Fibroblast of the conjunctiva (primary cell): ENCODE measurements around the gene FAM83G.
"Not testable (repeated sequence)": the region's sequence is repeated elsewhere in the genome, so short reads cannot be mapped to it uniquely, and the experiment has no call there.

Source experiments
- DNase-seq: peaks from one replicate; pipeline ENCODE4 v3.0.0-alpha.2; 2010; ENCODE audit warnings: low read depth

Gene FAM83G

DNA sequence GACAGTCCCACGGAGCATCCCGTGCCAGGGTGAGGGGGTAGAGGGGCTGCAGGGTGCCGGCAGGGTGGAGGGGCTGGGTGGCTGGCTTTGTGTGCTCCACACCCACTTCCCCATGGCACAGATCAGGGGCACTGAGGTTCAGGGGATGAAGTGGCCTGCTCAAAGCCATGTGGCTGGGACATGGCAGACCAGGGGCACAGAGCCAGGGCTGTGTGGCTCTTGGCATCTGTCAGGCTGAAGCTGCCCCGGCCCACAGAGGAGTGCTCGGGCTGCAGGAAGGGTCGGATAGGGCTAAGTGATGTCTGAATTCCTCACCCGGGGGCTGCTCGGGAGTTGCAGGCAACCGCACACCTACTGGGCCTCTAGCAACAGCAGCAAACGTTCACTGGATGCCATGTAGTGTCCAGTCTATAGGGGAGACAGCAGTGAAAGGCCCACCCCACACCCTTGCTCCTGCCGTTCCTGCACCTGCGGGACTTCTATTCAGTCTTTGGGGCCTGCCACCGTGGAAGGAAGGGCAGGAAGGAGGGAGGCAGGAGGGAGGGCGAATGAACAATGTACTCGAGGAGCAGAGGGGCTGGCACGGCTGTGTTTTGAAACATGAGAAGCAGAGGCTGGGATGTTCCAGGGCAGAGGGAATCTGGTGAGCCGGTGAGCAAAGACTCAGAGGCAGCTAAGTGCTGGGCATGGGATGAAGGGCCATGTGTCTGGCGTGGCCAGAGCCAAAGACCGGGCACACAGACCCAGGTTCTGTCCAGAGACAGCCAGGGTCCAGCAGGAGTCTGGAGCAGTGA, 37.5 kb downstream of the FAM83G start:
- peak; percentile 14 for DNase-seq

DNA sequence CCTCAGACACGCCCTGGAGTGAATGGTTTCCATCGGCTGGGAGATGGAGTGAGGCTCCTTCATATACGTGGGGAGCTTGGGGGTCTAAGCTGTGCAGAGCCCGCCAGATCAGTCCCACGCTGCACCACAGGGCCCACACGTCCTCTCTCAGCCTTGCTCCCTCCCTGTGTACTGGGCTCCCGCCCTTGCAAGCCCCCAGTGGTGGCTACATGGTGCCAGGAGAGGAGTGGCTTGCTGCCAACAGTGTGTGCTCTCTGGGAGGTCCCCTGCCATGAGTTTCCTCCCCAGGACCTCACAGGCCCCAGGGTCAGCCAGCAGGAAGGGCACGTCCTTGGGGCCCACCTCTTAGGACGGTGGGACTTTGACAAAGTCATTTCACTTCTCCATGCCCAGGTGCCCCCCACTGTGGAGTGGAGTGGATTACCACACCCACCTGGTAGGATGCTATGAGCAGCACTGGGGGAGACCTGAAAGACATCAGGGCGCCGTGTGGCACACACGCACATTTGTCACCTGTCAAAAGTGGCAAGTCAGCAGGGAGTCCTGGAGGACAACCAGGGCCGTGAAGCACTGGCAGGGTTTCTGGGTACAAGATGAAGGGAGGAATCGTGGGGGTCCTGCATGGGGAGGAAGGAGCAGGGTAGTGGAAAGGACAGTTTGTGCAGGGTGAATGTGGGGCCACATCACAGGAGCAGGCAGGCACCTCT, 38.9 kb downstream of the FAM83G start:
- DNase-seq: no peak

DNA sequence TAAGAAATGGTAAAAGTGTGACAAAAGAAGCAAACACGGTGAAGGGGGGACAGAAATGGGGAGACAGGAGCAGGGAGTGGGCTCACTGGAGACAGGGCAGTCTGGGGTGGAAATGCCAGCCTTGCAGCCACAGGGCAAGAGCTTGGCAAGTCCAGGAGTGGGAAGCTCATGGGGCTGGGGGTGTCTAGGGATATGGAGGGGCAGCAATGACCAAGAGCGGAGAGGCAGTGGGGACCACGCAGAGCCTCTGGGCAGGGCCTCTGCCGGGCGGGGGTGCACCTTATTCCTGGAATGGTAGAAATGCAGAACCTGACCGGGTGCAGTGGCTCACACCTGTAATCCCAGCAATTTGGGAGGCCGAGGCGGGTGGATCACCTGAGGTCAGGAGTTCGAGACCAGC, 40.0 kb downstream of the FAM83G start:
- DNase-seq: no peak

DNA sequence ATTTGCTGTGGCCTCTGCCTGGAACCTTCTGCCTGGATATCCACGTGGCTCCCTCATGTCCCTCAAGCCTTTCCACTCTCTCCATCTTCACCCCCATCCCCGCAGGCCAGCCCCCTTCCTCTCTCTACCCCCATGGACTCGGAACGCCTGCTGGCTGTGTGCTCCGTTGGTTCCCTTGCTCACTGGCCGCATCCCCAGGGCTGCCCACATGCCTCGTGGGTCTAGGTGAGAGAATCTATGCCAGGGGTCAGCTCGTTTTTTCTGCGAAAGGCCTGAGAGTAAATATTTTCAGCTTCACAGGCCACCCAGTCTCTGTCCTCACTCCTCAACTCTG, 40.6 kb downstream of the FAM83G start:
- DNase-seq: no peak

DNA sequence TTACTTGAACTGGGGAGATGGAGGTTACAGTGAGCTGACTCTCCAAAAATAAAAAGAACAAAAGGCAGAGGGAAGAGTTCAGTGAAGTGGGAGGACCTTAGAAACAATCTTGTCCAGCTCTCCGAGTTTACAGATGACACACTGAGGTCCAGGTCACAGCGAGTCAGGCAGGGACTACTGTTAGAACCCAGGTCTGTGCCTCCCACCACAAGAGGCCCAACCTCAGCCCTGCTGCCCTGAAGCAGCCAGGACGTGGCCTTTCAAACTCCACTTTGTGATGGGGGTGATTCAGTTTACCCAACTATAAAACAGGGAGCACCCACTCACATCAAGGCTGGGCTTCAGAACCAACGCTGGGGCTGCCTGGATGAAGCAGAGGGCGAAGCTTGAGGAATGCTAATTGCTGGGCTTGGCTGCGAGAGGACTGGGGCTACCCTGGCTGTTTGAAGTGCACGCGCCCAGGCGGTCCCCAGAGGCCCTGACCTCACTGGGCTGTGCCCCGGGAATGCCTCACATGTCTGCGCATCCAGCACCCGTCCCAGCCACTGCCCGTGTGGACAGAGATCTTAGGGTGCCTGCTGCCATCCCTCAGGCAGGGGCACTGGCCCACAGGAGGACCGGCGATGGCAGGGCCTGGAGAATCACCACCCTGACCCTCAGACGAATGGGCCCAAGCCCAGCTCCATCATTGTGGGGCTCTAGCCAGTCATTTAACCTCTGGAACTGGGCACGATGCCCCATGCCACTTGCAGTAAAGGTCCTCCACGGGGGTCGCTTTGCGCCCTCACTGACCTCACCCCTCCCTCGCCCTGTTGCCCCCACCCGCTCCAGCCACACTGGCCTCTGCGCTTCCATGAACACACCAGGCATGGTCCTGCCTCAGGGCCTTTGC, 41.2 kb downstream of the FAM83G start:
- no peak for DNase-seq

DNA sequence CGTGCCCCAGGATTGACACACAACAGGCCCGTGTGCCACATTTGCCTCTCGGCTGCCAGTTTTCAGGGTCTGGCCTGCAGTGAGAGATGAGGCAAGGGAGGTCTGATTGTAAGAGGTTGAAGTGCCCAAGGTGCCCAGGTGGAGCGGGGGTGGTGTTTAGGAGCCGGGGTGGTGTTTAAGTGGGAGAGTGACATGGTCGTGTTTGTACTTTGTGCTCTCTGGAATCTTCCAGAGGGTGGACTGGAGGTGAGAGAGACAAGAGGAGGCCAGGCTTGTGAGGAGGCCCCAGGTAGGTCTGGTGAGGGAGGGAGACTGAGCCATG, 42.1 kb downstream of the FAM83G start:
- no peak for DNase-seq

DNA sequence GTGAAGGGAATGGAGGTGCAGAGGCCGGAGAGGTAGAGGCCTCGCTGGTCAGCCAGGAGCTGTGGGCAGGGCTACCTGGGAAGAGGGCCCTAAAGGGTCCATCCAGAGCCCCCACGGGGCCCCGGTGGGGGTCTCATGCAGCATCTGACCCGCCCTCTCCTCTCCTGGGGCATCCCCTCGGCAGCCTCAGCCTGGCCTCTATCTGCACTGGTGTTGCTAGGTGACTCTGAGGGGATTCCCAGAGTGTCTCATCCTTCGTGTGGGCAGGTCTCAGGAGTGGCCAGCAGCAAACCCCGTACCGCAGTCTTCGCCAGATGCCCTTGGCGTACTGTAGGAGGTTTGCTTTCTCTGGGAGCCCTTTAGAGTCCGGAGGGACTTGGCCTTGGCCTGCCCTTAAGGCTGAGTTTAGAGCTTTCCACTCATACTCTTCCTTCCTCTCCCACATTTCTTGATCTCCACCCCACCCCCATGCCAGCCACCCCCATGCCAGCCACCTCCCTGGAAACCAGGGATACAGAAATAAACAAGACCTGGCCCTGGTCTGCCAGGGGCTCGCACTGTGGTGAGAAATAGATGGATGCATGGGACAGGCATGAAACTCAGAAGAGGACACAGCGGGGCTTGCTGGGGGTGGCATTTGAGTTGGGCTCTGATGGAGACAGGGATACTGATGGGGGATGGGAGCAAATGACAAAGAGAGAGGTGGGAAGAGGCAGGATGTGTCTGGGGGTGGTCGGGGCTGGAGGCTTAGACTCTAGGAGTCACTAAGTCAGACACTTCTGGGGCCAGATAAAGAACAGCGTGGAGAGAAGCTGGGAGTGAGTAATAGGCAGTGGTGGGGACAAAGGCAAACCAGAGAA, 42.7 kb downstream of the FAM83G start:
- no peak for DNase-seq

DNA sequence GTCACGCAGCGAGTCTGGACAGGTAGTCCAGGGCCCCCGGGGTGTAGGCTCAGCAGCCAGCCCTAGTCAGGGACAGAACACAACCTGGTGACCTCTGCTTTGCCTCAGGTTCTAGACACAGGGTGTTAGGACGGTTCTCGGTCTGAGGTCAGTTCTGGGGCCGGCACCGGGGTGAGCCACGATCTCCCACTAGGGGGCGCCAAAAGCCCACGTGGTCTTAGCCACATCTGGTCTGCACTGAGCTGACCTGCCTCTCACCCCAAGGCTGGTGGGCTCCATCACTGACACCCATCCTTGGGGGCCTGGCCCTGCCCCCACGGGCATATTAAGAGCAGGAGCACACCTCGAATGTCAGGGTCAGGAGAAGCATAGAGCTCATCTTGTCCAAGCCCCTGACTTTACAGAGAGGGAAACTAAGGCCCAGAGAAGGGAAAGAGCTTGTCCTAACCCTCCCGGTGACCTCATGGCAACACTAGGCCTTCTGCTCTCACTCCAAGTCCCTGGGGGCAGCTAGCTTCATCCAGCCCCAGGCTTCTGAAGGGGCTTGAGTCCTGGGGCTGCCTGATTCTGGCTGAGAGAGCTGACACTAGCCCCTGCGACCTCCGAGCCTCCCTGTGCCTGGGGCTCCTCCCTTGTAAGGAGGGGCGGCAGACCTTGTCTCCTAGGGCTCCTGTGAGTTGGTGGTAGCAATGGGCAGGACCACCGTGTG, 43.6 kb downstream of the FAM83G start:
- DNase-seq: peak; percentile 32

DNA sequence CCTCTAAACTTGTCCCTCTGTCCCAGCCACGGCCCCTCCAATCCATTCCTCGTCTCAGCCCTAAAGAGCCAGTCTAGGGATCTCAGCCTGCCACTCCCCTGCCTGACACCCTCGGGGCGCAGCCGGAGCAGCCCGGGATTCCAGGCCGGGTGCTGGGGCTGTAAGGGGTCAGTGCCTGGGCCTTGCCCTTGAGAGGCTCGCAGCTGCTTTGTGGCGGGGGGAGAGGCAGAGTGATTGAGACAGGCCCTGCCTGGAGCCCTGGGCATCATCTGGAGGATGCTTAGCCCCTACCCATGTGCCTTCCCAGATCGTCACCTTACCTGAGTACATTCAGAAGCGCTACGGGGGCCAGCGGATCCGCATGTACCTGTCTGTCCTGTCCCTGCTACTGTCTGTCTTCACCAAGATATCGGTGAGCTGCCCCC, 44.3 kb downstream of the FAM83G start:
- DNase-seq: no peak

DNA sequence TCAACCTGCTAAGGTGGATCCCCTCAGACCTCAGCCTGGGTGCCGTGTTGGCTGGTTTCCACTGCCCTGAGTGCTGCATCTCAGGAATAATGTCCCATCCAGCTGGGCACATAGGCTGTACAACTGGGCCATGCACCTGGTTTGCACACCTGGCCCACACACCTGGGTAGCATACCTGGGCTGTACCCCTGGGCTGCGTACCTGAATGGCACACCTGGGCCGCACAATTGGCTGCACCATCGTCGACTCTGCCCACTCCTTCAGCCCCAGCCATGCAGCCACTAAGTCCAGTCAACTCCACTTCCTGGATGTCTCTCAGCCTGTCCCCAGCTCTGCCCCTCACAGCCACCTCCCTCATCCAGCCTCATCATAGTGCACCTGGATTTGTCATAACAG, 44.7 kb downstream of the FAM83G start:
- no peak for DNase-seq

DNA sequence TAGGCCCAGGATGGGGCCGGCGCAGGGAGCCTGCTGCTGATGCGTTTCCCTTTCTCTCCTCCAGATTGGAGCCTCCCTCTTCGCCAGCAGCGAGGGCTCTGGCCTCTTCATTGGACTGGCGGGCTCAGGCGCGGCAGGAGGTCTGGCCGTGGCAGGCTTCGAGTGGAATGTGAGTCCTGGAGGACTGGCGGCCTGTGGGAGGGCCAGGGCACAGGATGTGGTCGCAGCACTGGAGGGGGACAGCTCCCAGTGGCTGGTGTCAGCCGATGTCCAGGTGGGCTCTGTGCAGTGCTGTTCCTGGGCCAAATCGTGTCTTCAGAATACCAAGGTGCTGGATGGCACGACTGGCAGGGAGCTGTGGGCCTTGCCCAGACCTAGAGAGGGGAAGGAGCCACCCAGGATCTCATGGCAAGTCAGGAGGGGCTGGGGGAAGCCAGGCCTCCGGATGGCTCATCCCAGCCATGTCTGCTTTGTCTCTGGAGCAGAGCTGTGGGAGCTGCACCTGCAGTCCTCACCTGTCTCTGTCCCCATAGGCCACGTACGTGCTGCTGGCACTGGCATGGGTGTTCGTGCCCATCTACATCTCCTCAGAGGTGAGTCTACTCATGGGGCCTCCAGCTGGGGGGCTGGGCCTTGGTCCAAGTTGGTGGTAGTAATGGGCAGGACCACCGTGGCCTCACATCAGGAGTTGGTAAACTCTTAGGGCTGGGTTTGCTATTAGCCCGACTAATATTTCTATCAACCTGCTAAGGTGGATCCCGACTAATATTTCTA, 45.3 kb downstream of the FAM83G start:
- no peak for DNase-seq

DNA sequence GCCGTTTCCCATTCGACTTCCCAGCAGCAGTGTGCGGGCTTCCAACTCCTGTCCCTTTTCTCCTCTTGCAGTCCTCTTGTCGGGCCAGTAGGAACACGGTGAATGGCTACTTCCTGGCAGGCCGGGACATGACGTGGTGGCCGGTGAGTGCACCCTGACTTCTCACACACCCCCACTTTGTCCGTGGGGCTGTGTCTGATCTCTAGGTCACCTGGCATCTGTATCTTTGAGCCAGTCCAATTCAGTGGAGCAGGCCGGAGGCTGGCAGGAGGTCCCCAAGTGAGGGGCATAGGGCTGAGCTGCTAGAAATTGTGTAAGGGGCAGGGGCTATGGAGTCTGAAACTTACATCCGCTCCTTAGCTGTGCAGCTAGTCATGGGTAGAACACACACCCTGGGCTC, 46.0 kb downstream of the FAM83G start:
- no peak for DNase-seq

DNA sequence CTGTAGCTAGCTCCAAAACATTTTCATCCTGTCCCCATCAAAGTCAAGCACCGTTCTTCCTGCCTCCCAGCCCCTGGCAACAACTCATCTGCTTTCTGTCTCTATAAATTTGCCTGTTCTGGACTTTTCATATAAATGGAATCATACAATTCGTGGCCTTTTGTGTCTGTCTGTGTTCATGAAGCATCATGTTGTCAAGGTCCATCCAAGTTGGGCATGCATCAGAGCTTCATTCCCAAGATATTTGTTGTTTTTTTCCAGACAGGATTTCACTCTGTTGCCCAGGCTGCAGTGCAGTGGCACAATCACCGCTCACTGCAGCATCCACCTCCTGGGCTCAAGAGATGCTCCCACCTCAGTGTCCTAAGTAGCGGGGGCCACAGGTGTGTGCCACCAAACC, 46.7 kb downstream of the FAM83G start:
- no peak for DNase-seq

DNA sequence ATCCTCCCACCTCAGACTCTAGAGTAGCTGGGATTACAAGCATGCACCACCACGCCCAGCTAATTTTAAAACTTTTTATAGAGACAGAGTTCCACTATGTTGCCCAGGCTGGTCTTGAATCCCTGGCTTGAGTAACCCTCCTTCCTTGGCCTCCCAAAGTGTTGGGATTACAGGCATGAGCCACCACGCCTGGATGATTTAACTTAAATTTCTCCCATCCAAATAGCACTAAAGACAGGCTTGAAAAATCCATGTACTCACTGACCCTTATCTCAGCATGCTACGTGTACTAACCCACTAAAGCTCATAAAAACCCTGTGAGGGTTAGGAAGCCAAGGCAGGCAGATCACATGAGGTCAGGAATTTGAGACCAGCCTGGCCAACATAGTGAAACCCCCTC, 48.0 kb downstream of the FAM83G start:
- no peak for DNase-seq

DNA sequence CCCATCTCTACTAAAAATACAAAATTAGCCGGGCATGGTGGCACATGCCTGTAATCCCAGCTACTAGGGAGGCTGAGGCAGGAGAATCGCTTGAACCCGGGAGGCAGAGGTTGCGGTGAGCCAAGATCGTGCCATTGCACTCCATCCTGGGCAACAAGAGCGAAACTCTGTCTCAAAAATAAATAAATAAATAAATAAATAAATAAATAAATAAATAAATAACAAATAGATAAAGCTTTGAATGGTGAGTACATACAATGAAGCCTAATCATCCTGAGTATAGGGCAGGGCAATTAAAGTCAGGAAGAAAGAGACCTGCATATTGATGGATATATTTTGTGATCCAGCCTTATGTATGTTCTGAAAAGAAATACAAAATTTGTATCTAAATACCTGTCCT, 48.5 kb downstream of the FAM83G start:
- not testable (repeated sequence) for DNase-seq

DNA sequence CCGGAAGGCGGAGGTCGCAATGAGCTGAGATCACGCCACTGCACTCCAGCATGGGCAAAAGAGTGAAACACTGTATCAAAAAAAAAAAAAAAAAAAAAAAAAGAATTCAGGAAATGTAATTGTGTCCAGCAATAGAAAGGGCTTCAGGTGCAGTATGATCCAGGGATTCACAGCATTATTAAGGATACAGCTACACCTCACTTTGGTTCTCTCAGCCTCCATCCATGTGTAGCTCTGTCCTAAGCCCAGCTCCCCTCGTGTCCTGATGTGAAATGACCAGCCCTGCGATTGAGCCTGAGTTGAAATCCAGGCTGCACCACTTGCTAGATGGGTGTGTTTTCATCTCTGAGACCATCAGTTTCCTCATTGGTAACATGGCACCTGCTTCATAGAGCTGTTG, 49.6 kb downstream of the FAM83G start:
- no peak for DNase-seq

DNA sequence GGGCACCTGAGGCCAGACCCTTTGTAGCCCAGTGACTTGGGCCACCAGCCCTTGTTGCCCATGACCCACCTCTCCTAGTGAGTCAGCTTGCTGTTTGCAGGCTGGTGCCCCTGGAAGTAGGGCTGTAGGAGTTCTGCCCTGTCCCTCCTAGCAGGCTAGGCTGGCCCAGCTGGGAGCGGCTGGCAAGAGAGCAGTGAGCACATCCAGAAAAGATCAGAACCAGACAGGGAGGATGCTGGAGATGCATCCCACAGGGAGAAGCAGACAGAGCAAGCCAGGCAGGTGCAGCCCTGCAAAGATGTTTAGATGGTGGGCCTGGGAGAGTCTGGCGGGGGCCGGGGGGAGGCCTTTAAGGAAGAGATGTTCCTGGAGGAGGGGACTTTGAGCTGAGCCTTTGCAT, 50.2 kb downstream of the FAM83G start:
- DNase-seq: no peak

DNA sequence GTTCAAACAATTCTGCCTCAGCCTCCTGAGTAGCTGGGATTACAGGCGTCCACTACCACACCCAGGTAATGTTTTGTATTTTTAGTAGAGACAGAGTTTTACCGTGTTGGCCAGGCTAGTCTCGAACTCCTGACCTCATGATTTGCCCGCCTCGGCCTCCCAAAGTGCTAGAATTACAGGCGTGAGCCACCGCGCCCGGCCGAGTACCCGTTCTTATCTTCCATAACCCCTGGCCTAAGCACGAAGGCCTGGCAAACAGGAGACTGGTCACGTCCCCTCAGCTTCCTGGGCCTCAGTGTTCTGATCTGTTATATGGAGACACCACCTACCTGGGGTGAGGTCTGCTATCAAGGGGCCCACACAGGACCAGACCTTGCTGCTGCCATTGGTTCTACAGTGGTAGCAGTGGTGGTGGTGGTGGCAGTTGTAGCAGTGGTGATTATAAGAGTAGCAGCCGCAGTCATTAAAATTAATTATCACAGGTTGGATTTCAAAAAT, 51.3 kb downstream of the FAM83G start:
- DNase-seq: no peak

DNA sequence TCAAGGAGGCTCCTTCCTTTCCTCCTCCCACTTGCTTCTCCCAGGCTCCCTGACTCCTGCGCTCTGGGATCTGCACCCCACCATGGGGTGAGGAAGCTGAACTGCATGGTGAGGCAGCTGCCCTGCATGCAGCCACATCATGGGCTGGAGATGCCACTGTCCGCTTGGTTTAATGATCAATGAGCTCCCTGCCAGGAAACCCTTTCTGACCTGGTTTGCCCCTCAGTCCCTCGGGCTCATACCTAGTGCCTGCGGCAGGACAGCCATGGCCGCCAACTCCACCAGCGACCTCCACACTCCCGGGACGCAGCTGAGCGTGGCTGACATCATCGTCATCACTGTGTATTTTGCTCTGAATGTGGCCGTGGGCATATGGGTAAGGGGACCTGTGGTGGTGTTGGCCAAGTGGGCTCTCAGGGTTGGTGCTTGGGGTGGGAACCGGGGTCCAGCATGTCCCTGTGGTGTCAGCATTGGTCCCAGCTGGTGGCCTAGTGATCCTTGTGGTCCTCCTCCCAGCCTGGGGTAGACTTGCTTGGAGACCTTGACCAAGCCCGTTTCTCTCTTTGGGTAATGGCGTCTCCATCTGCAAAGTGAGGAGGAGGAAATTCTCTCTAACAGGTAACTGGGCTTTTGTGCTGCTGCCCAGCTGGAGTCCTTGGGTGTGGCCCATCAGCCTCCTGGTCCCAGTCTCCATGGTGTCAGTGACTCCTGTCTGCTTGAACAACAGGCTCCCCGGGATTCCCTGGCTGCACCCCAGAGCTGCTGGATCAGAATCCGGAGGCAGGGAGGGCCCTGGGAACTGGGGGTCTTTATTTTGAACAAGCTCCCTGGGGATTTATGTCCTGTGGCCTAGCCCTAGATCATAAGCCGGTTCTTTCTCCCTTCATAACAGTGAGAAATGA, 52.4 kb downstream of the FAM83G start, which contains the start of gene SLC5A10:
Gene SLC5A10 (plus strand): TSS at position 225 of the 902 bp plus-strand sequence. CDS start 41 bp downstream, at position 266.
- no peak for DNase-seq
